ENCODE results near the gene LEUTX.
"Not testable (repeated sequence)": the region's sequence is repeated elsewhere in the genome, so short reads cannot be mapped to it uniquely, and the experiment has no call there.

Gene LEUTX

DNA sequence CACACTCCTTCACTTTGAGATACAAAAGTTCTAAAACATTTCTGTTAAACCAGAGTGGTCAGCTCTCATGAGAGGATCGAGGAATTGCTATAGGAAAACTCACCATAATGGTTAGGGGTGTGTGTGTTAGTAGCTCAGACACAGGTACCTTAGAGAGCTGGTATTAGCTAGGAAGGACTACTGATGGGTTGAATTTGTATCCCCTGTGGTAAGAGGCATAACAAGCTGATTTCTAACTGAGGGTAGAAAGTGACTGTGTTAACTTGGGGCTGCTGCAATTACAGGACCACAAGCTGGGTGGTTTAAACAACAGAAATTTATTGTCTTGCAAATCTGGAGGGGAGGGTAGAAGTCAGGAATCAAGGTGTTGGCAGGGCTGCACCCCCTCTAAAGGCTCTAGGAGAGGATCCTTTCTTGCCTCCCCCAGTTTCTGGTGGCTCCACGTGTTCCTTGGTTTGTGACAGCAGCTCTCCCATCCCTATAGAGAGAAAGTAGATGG lies 17.4 kb downstream of the LEUTX start:
- no peak for DNase-seq (ENCODE audit: low read depth)
- H3K4me3 ChIP-seq (ENCODE audit: control insufficient read depth, low read depth, low read length): no peak overlapping the region
- TF ChIP-seq, protein P1, sequence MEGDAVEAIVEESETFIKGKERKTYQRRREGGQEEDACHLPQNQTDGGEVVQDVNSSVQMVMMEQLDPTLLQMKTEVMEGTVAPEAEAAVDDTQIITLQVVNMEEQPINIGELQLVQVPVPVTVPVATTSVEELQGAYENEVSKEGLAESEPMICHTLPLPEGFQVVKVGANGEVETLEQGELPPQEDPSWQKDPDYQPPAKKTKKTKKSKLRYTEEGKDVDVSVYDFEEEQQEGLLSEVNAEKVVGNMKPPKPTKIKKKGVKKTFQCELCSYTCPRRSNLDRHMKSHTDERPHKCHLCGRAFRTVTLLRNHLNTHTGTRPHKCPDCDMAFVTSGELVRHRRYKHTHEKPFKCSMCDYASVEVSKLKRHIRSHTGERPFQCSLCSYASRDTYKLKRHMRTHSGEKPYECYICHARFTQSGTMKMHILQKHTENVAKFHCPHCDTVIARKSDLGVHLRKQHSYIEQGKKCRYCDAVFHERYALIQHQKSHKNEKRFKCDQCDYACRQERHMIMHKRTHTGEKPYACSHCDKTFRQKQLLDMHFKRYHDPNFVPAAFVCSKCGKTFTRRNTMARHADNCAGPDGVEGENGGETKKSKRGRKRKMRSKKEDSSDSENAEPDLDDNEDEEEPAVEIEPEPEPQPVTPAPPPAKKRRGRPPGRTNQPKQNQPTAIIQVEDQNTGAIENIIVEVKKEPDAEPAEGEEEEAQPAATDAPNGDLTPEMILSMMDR (IDR thresholded peaks at IDR 0.05; ENCODE audit: control insufficient read depth, insufficient read depth, low read depth, low read length, missing control alignments): no peak

DNA sequence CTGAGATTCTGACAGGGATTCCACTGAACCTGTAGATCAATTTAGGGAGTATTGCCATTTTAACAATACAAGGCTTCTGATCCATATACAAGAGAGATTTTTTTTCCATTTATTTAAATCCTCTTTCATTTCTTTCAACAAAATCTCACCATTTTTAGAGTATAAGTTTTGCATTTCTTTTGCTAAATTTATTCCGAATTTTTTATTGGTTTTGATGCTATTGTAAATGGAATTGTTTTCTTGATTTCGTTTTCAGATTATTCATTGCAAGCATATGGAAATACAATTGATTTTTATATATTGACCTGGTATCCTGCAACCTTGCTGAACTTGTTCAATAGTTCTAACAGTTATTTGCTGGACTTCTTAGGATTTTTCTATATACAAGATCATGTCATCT lies 18.4 kb downstream of the LEUTX start:
- H3K4me3 ChIP-seq (ENCODE audit: control insufficient read depth, low read depth, low read length): no peak overlapping the region
- no peak for DNase-seq (ENCODE audit: low read depth)
- TF ChIP-seq, protein P1 (IDR thresholded peaks at IDR 0.05; ENCODE audit: control insufficient read depth, insufficient read depth, low read depth, low read length, missing control alignments): no peak

DNA sequence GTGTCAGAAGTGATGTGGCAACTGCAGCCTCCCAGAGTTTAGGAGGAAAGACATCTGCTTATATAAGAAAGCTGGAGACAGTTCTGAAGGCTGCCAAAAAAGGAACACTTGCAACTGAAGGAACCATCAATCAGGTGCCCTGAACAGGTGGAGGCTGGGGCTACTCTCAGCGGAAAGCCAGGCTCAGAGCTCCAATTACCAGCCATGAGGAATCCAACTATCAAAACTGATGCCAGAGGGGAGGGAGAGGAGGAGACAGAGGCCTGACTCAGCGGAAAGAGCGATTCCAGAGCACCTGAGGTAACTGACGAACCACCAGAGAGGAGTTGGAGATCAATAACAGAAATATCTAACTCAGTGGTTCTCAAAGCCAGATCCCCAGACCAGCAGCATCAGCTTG lies 24.3 kb downstream of the LEUTX start:
- DNase-seq (ENCODE audit: low read depth): no peak
- no peak overlapping the region for H3K4me3 ChIP-seq (ENCODE audit: control insufficient read depth, low read depth, low read length)
- TF ChIP-seq, protein P1 (IDR thresholded peaks at IDR 0.05; ENCODE audit: control insufficient read depth, insufficient read depth, low read depth, low read length, missing control alignments): no peak

- DNase-seq (ENCODE audit: low read depth): no peak
- TF ChIP-seq, protein P1 (IDR thresholded peaks at IDR 0.05; ENCODE audit: control insufficient read depth, insufficient read depth, low read depth, low read length, missing control alignments): no peak
- no peak overlapping the region for H3K4me3 ChIP-seq (ENCODE audit: control insufficient read depth, low read depth, low read length)
These were observed 26.4 kb downstream of the LEUTX start for GRCh38 chr19:39805104-39805503.

GRCh38 chr19:39807846-39808364 lies 29.3 kb downstream of the LEUTX start:
- TF ChIP-seq, protein P1 (IDR thresholded peaks at IDR 0.05; ENCODE audit: control insufficient read depth, insufficient read depth, low read depth, low read length, missing control alignments): no peak
- DNase-seq (ENCODE audit: low read depth): no peak
- H3K4me3 ChIP-seq (ENCODE audit: control insufficient read depth, low read depth, low read length): no peak overlapping the region

GRCh38 chr19:39808688-39809087 lies 30.0 kb downstream of the LEUTX start:
- not testable (repeated sequence) for H3K4me3 ChIP-seq (ENCODE audit: control insufficient read depth, low read depth, low read length); DNase-seq (ENCODE audit: low read depth)

- no peak overlapping the region for H3K4me3 ChIP-seq (ENCODE audit: control insufficient read depth, low read depth, low read length)
- no peak for DNase-seq (ENCODE audit: low read depth)
- TF ChIP-seq, protein P1 (IDR thresholded peaks at IDR 0.05; ENCODE audit: control insufficient read depth, insufficient read depth, low read depth, low read length, missing control alignments): no peak
These were observed 30.7 kb downstream of the LEUTX start for GRCh38 chr19:39809368-39809767.
